ENCODE measurements around the gene HEMGN. TPM values are rescaled to one million over a fixed set of nuclear protein-coding genes. Genes with fewer than 3 reads are reported as not detected.

Gene HEMGN
- total and polyA plus RNA-seq, 2 of the 8 experiments (the other 6 are each of a cell fraction or from before 2014, with no cell fraction given): not detected

DNA sequence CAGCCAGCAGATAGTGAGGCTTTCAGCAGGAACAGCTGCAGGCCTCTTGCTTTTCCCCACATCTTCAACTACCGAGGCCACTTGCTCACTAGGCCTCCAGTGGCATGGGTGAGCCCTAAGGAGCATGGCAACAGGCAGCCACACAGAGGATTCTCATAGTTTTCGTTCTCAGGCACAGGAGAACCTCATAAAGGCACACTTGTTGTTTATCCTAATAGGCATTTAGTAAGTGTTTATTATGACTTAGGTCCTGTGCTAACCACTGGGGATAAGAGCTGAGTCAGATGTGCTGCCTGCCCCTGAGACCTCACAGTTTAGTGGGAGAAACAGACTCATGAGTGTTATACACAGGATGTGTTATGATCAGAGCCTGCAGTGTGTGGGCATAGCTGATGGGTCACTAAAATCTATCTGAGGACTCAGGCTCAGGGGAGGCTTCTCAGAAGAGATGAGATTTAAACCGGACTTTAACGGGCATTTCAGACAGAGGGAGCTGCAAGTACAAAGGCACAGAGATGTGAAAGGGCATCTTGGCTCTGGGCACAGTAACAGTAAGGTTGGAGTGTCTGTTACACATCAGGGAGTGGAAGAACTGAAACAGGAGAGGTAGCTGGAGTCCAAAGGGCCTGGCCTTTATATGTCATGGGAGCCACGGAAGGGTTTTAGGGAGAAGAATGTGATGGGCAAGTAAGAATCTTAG, 21.0 kb upstream of the HEMGN start (continued):
- TF ChIP-seq, protein P1, sequence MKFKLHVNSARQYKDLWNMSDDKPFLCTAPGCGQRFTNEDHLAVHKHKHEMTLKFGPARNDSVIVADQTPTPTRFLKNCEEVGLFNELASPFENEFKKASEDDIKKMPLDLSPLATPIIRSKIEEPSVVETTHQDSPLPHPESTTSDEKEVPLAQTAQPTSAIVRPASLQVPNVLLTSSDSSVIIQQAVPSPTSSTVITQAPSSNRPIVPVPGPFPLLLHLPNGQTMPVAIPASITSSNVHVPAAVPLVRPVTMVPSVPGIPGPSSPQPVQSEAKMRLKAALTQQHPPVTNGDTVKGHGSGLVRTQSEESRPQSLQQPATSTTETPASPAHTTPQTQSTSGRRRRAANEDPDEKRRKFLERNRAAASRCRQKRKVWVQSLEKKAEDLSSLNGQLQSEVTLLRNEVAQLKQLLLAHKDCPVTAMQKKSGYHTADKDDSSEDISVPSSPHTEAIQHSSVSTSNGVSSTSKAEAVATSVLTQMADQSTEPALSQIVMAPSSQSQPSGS (IDR thresholded peaks at IDR 0.05; ENCODE audit: low read length): no peak
- TF ChIP-seq KDM5A (IDR thresholded peaks at IDR 0.05; ENCODE audit: low read length) (no peak), TBP (IDR thresholded peaks at IDR 0.05; ENCODE audit: low read depth, low read length) (no peak)
